Prostate gland (tissue), 2 donors: ENCODE data around the gene FAM107B.

Source experiments
- CTCF ChIP-seq, 4 experiments: fragments of 200-600 bp in 2 of 4; fragments of 450-650 bp in 2 of 4; sonication (generic) in 2 of 4; IDR thresholded peaks; 1 replicate in 3 of 4; 2 replicates in 1 of 4; pipeline ENCODE4 v1.5.1; 2016 to 2019; ENCODE audit warnings: antibody characterized with exemption in 4 of 4, mild to moderate bottlenecking in 2 of 4, moderate library complexity in 2 of 4
- POLR2A ChIP-seq: fragments of 450-650 bp; IDR thresholded peaks from one replicate; pipeline ENCODE4 v1.6.1; 2016; ENCODE audit warnings: antibody characterized with exemption, mild to moderate bottlenecking
- POLR2AphosphoS5 ChIP-seq: sonication (generic); formaldehyde crosslinking; IDR thresholded peaks from one replicate; pipeline ENCODE4 v1.6.1; 2017; ENCODE audit warnings: antibody characterized with exemption

DNA sequence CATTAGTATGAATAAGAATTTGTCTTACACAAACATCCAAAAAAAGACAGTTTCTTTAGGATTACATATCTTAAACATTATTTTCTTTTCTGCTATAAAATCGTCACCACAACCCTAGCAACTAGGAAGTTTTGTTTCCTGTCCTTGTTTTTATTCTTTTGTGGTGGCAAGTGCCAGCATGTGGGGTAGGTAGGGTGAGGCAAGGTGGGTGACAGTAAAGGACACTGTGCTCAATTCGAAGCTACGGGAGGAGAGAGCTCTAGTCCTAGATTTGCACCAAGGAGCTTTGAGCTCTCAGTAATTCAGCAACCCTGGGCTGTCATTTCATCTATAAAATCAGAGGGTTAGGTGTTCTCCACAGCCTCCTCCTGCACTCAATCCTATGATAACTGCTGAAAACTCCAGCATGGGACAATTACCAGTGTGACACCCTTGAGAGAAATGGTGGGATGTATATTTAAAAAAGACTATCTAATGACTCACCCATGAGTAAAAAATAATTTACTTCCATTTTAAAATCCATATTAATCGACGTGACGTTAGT lies 187.1 kb downstream of the FAM107B start:
- no peak for TF ChIP-seq POLR2AphosphoS5
- no peak for TF ChIP-seq CTCF (IDR thresholded peaks at IDR 0.05)
- no peak for TF ChIP-seq POLR2A
